PFSK-1 (cell line): Measurements from ENCODE around the gene KCNJ1.

Experiments used
- FOXP2 ChIP-seq: optimal IDR thresholded peaks from 2 replicates; pipeline ENCODE3; 2011; ENCODE audit warnings: borderline replicate concordance, control low read depth, inconsistent platforms; ENCODE audit not compliant: insufficient read depth; ENCODE audit errors: extremely low read length, extremely low read depth
- POLR2AphosphoS5 ChIP-seq: IDR thresholded peaks from 2 replicates; pipeline ENCODE4 v1.6.1; 2012; ENCODE audit warnings: low read depth, mild to moderate bottlenecking, control low read depth, low read length, moderate library complexity
- REST ChIP-seq, 2 experiments: IDR thresholded peaks; 2 replicates each; pipeline versions ENCODE4 v1.6.1 to v1.8.0; 2011 to 2012; ENCODE audit warnings: low read depth in 2 of 2, low read length in 2 of 2, control low read depth in 1 of 2, inconsistent platforms in 1 of 2, mild to moderate bottlenecking in 1 of 2, moderate library complexity in 1 of 2; ENCODE audit not compliant: insufficient read depth in 1 of 2
- SIN3A ChIP-seq: IDR thresholded peaks from 2 replicates; pipeline ENCODE4 v1.6.1; 2012; ENCODE audit warnings: mild to moderate bottlenecking, low read length, moderate library complexity, borderline replicate concordance; ENCODE audit not compliant: insufficient read depth
- TAF1 ChIP-seq: IDR thresholded peaks from 2 replicates; pipeline ENCODE4 v1.6.1; 2012; ENCODE audit warnings: low read length, control low read depth, borderline replicate concordance; ENCODE audit not compliant: insufficient read depth

DNA sequence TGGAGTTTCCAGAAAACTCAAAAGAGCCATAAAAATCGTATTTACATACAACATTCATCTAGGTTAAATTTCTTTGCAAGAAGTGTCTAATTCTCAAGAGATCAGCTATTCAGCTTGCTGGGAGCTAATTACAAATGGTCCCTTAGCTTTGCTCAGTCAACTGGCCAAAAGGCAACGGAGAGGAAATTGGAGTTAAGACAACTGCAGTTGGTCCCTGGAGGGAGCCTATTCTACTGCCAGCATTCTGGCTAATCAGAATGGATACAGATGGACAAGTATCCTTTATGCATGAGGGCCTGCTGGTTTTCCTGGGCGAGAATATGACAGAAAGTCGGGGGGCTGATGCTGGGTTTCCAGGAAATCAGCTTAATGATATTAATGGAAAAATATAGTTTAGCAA lies 45.5 kb downstream of the KCNJ1 start:
- TF ChIP-seq REST (IDR thresholded peaks at IDR 0.05; ENCODE audit: insufficient read depth in 1 of 2, low read depth in 2 of 2, low read length in 2 of 2) (no peak), POLR2AphosphoS5 (no peak), TAF1 (no peak), SIN3A (no peak), FOXP2 (no peak)
